Esophagus squamous epithelium (tissue), 5 donors: ENCODE measurements around the gene ACAP2. TPM values are rescaled to one million over a fixed set of nuclear protein-coding genes. Genes with fewer than 3 reads are reported as not detected.

Source experiments
- DNase-seq: peaks from one replicate; lab custom pipeline; 2025; lab: John Stamatoyannopoulos, UW
- H3K27ac ChIP-seq, 4 donors: fragments of 200-600 bp; sonication (generic); one replicate each; pipeline ENCODE4 v1.5.1; 2016 to 2019; ENCODE audit warnings: mild to moderate bottlenecking in 1 of 4
- H3K27me3 ChIP-seq, 4 donors: fragments of 200-600 bp; sonication (generic); 1 replicate in 3 of 4; 2 replicates in 1 of 4; pipeline versions ENCODE4 v1.5.1 to v1.6.0; 2017 to 2021; ENCODE audit warnings: antibody characterized with exemption in 1 of 4
- H3K36me3 ChIP-seq, 3 donors: fragments of 200-600 bp; sonication (generic); one replicate each; pipeline ENCODE4 v1.5.1; 2016 to 2019
- H3K4me1 ChIP-seq, 3 donors: fragments of 200-600 bp; sonication (generic); one replicate each; pipeline ENCODE4 v1.5.1; 2017 to 2019
- H3K4me3 ChIP-seq, 4 donors: fragments of 200-600 bp; sonication (generic); 1 replicate in 3 of 4; 2 replicates in 1 of 4; pipeline ENCODE4 v1.5.1; 2016 to 2019; ENCODE audit warnings: mild to moderate bottlenecking in 2 of 4, moderate library complexity in 1 of 4
- H3K9me3 ChIP-seq, 3 donors: fragments of 200-600 bp; sonication (generic); one replicate each; pipeline ENCODE4 v1.5.1; 2016 to 2019
- CTCF ChIP-seq, 6 experiments: fragments of 450-650 bp in 4 of 6; fragments of 200-600 bp in 2 of 6; sonication (generic) in 2 of 6; IDR thresholded peaks; one replicate each; pipeline ENCODE4 v1.5.1; 2016 to 2019; ENCODE audit warnings: antibody characterized with exemption in 6 of 6, mild to moderate bottlenecking in 4 of 6, moderate library complexity in 4 of 6
- POLR2A ChIP-seq, 4 donors: fragments of 450-650 bp; IDR thresholded peaks; one replicate each; pipeline ENCODE4 v1.6.1; 2017; ENCODE audit warnings: antibody characterized with exemption in 4 of 4, mild to moderate bottlenecking in 4 of 4, moderate library complexity in 3 of 4
- WGBS, 2 donors: methylation state at CpG; one replicate each; pipeline ENCODE4 v1.1.5; 2018; 5-methylcytosine and 5-hydroxymethylcytosine counted together
- intact Hi-C: fragments of 100-400 bp; cut with DNase I; formaldehyde crosslinking; loops from one replicate; pipeline ENCODE4 v1.15.0; 2022
- total RNA-seq, 4 donors: library from RNA; depleted of rRNA; stranded (reverse); fragments of >200 nt; gene quantifications; one replicate each; pipeline ENCODE4 v1.1.0, GENCODE V29; 2016
- donor health status: DM: yes; HTN: yes; CAD: no.

The ACAP2 gene
- total RNA-seq, 4 donors from 2014 or later, result 46.7 to 71.5 (median 50.8) TPM

GRCh38 chr3:195239121-195239520, 203.7 kb downstream of the ACAP2 start:
- intact Hi-C loops, result no loop called here
- no peak for TF ChIP-seq CTCF (IDR thresholded peaks at IDR 0.05)
- no peak for TF ChIP-seq POLR2A (IDR thresholded peaks at IDR 0.05)
- Histone ChIP-seq H3K4me3 (no peak overlapping the region), H3K27ac (peak overlapping the region; percentile 24 to 88 (median 85)), H3K36me3 (no peaks in the 10 kb centered on the region), H3K27me3 (no peaks in the 10 kb centered on the region), H3K4me1 (peaks cover 0 to 39% (median 15%) of the 10 kb centered on the region in 3 donors), H3K9me3 (peaks cover 0 to 9% (median 5%) of the 10 kb centered on the region in 3 donors)
- no peak for DNase-seq
- WGBS, 2 donors, result 80 to 86% methylated on average over 3 of the region's 3 CpGs

DNA sequence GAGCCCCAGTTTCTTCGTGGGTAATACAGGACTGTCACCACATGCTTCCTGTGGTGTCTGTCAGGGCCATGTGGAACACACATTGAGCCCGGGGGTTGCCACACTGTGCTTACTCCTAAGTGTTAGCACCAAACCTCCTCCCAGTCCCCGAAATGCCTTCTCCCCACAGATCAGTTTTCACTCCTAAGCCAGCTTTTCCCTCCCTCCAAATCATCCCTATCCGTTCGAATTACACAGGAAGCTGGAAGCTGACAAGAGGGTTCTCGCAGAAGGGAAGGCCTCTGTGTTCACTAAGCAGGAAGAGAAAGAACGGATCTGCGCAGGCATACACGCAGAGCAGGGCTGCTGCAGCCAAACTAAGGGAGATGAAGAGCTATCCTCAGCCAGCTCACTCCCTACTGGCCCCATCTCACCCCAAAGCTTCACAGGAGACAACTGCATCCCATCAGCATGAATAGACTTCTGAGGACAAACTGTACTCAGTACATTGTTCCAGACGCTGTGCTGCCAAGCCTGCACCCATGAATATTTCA, 204.2 kb downstream of the ACAP2 start:
- H3K9me3 ChIP-seq, result peaks cover 0 to 9% (median 5%) of the 10 kb centered on the region in 3 donors
- H3K4me1 ChIP-seq, result peaks cover 0 to 39% (median 15%) of the 10 kb centered on the region in 3 donors
- H3K27ac ChIP-seq, result peak overlapping the region; percentile 65 to 88 (median 85)
- DNase-seq, result no peak
- no peak overlapping the region for H3K4me3 ChIP-seq
- intact Hi-C loops, result no loop called here
- H3K36me3 ChIP-seq, result no peaks in the 10 kb centered on the region
- no peak for TF ChIP-seq POLR2A (IDR thresholded peaks at IDR 0.05)
- no peak for TF ChIP-seq CTCF (IDR thresholded peaks at IDR 0.05)
- 44 to 80% methylated on average over 4 to 10 of the region's 10 CpGs for WGBS, 2 donors
- H3K27me3 ChIP-seq, result no peaks in the 10 kb centered on the region

GRCh38 chr3:195238081-195238571, 204.7 kb downstream of the ACAP2 start:
- 76 to 78% methylated on average over 10 to 12 of the region's 12 CpGs for WGBS, 2 donors
- no peak for DNase-seq
- H3K36me3 ChIP-seq, result no peaks in the 10 kb centered on the region

GRCh38 chr3:195236801-195237570, 205.8 kb downstream of the ACAP2 start:
- Histone ChIP-seq H3K4me1 (peaks cover 0 to 39% (median 15%) of the 10 kb centered on the region in 3 donors), H3K36me3 (no peaks in the 10 kb centered on the region), H3K9me3 (peaks cover 0 to 9% (median 5%) of the 10 kb centered on the region in 3 donors), H3K27ac (no peak overlapping the region), H3K27me3 (no peaks in the 10 kb centered on the region), H3K4me3 (no peak overlapping the region)
- intact Hi-C loops, result no loop called here
- no peak for DNase-seq
- 96 to 98% methylated on average over 9 of the region's 10 CpGs for WGBS, 2 donors
- no peak for TF ChIP-seq CTCF (IDR thresholded peaks at IDR 0.05)
- no peak for TF ChIP-seq POLR2A (IDR thresholded peaks at IDR 0.05)

More at GRCh38 chr3:195238081-195238571, 204.7 kb downstream of the ACAP2 start:
- Histone ChIP-seq H3K9me3 (peaks cover 0 to 9% (median 5%) of the 10 kb centered on the region in 3 donors), H3K27ac (peak overlapping the region; percentile 65 to 88 (median 85)), H3K4me1 (peaks cover 0 to 39% (median 15%) of the 10 kb centered on the region in 3 donors), H3K4me3 (no peak overlapping the region), H3K27me3 (no peaks in the 10 kb centered on the region)
- TF ChIP-seq CTCF (IDR thresholded peaks at IDR 0.05) (no peak), POLR2A (IDR thresholded peaks at IDR 0.05) (no peak)
- intact Hi-C loops, result no loop called here
